Activated naive CD4-positive, alpha-beta T cell treated with anti-CD3 and anti-CD28 coated beads, Interleukin-2, amount 10 ng/mL, durations not matched to agents 5 hours and 36 hours (primary cell): ENCODE measurements around the gene ZNF362. TPM values are rescaled to one million over a fixed set of nuclear protein-coding genes. Genes with fewer than 3 reads are reported as not detected.

Source experiments
- microRNA-seq: library from miRNA; unstranded; fragments of <30 nt; microRNA quantifications from one replicate; pipeline ENCODE4 v1.2.0, GENCODE V29; 2022; ENCODE audit warnings: borderline microRNAs expressed, borderline replicate concordance
- total RNA-seq, 2 experiments: library from RNA; stranded (reverse); gene quantifications; one replicate each; pipeline ENCODE4 v1.2.3, GENCODE V29; 2021

The ZNF362 gene
- 10 to 100 TPM; 20.0 to 20.6 TPM for total RNA-seq

DNA sequence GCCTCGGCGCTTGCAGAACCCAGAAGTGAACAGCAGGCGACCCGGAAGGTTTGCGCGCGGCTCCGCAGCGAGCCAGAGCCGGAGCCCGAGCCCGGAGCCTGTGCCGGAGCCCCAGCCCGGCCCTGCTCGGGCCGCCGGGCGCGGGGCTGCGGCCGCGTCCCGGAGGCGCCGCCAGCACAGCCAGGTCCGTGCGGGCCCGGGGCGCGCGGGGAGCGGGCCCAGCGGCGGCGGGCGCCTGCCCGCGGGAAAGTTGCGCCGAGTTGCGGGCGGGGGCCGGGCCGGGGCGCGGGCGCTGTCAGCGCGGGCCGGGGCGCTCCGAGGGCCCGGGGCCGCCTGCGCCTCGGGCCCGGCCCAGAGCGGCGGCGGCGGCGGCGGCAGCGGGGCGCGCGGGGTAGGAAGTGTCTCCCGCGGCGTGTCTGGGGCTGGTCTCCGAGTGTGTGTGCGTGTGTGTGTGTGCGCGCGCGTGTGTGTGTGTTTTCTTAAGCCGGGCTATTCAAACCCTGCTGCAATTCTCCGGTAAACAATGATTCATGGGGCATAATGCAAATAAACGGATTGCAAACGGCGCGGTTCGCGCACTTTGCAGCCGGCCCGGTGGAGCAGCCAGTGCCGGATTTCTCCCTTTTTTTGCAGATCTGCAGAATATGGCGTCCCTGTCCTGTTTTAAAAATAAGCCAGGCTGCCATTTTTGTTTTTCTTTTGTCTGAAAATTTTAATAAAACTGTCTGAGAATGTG lies at the start of gene ZNF362:
ZNF362 (plus strand) TSS at position 22 of the 736 bp plus-strand sequence. CDS start 14,083 bp downstream, outside the sequence.

DNA sequence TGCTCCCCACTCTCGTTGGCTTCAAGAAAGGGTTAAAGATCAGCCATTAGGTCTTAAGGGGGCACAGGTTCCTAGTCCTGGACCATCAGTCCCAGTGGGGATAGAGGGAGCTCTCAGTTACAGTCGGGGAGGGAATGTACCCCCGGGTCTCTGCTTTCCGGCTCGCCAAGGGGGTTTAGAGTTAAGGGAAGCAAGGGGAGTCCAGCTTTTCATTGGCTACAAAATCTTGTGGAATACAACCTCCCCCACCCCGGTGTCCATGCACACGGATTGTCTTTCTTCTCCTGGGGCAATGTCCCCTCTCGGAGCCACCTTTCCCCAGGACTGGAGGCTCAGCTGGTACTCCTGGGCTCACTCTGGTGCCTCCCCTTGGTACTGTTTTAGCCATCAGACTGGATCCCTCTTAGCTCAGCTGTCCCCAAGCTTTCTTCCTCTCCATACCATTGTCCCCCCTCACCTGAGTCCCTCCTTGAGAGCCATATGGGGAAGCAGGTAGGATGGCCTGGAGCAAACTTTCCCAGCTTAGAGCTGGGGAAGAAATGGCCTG lies 64.4 kb downstream of the ZNF362 start, which contains the start of gene A3GALT2:
A3GALT2 (minus strand) TSS at position 480 of the 547 bp plus-strand sequence; CDS start at position 480, 0 bp downstream.

Small RNA genes within 50 kb of the gene (microRNA-seq; reads per million reads assigned to microRNA genes)
- 2.7 reads per million, percentile 12 among the genes with 10 or more reads in this experiment for gene MIR3605

Other genes with a start within 250 kb of the ZNF362 start
- gene AK2, start 219.6 kb upstream of the ZNF362 start, total RNA-seq, result 100 to 1,000 TPM; 148 to 156 TPM
- 1 to 10 TPM; 6.6 to 7.0 TPM for gene AZIN2, start 175.3 kb upstream of the ZNF362 start, total RNA-seq
- 10 to 100 TPM; 11.2 to 13.3 TPM for gene TRIM62, start 74.4 kb upstream of the ZNF362 start, total RNA-seq
- not detected for gene A3GALT2, start 64.6 kb downstream of the ZNF362 start, total RNA-seq
- gene PHC2, start 174.6 kb downstream of the ZNF362 start, total RNA-seq, result 10 to 100 TPM; 41.4 to 42.3 TPM
- 1 to 10 TPM; 1.3 to 1.7 TPM for gene ZSCAN20, start 216.2 kb downstream of the ZNF362 start, total RNA-seq